Activated T-helper 2 cell treated with anti-CD3 and anti-CD28 coated beads, Interferon-gamma antibody, Interleukin-2, Interleukin-4, amounts not matched to agents 10 μg/mL and 5 μg/mL and 100 μg/mL, durations not matched to agents 14 hours and 24 hours and 36 hours (primary cell): ENCODE data around the gene ZCCHC24. TPM values are rescaled to one million over a fixed set of nuclear protein-coding genes. Genes with fewer than 3 reads are reported as not detected.

Experiments used
- DNase-seq: peaks from one replicate; pipeline ENCODE4 v3.0.0; 2021; ENCODE audit warnings: low spot score
- H3K27ac Mint-ChIP-seq: one replicate; pipeline ENCODE4 v1.8.0; 2021; ENCODE audit warnings: mixed read lengths
- H3K27me3 Mint-ChIP-seq: one replicate; pipeline ENCODE4 v1.8.0; 2021; ENCODE audit warnings: low read depth, mixed read lengths
- H3K36me3 Mint-ChIP-seq: one replicate; pipeline ENCODE4 v1.8.0; 2021; ENCODE audit warnings: low read depth, mixed read lengths
- H3K4me1 Mint-ChIP-seq: one replicate; pipeline ENCODE4 v1.8.0; 2021; ENCODE audit warnings: low read depth, mixed read lengths
- H3K4me3 Mint-ChIP-seq: one replicate; pipeline ENCODE4 v1.8.0; 2021; ENCODE audit warnings: low read depth, mild to moderate bottlenecking, moderate library complexity, mixed read lengths
- H3K9me3 Mint-ChIP-seq: one replicate; pipeline ENCODE4 v1.8.0; 2021; ENCODE audit warnings: mixed read lengths
- intact Hi-C: fragments of 100-400 bp; cut with micrococcal nuclease; formaldehyde crosslinking; loops from one replicate; pipeline ENCODE4 v1.15.1; 2023
- total RNA-seq: library from RNA; stranded (reverse); gene quantifications from 2 replicates; pipeline ENCODE4 v1.2.3, GENCODE V29; 2022

The ZCCHC24 gene
- total RNA-seq, 1 donor from 2014 or later, result 2.1 TPM

DNA sequence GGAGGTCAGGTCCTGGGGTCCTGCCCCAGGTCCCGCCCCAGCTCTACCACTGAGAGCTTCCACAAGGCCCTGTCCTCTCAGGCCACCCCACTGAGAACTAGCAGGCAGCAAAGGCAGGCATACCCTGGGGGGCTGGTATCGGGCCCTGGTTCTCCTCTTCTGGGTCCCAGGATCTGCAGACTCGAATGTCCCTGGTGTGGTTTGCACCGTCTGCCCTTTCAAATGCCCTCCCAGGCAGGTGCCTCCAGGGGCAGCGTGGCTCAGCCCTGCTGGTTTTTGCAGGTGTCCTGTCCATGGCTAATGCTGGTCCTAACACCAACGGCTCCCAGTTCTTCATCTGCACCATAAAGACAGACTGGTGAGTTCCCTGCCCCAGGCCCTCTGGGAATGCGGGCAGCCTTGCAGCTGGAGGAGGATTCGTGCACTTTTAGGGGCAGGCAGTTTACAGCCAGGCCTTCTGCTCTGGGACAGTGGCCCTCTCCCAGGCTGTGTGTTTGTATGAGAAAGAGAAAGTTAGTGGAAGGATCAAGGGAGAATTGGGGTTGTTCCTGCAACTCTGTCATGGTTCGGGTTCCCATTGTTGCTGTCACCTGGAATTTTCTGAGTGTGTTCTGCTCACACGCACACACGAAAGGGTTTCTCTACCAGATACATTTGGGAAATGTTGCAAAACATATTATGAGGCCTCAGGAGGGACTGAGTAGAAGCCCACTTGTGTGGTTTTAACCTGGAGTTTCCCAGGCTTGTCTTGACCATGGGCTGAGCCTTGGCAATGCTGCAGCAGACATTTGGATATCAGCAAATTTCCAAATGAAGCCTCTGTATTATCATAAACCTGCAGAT lies 93.2 kb downstream of the ZCCHC24 start:
- no peak for DNase-seq
- intact Hi-C loops, result no loop called here
- Mint-ChIP-seq H3K27me3 (no peaks in the 10 kb centered on the region), H3K27ac (peak overlapping the region; percentile 22), H3K4me1 (peaks cover 46% of the 10 kb centered on the region), H3K36me3 (peaks cover 90% of the 10 kb centered on the region), H3K4me3 (no peak overlapping the region), H3K9me3 (no peaks in the 10 kb centered on the region)

DNA sequence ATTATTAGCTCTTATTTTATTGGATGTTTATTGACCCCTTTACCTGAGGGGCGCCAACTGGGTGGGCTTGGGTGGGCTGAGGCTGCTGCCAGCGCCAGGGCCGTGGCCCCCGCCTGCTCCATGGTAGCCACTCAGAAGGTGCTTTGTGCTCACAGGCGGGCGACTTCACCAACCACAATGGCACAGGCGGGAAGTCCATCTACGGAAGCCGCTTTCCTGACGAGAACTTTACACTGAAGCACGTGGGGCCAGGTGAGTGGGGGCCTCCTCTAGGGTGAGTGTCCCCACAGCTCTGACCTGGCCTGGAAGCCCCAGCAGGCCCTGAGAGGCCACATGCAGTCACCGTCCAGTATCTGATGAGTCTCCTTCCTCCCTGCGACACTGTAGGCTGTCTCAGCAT lies 94.1 kb downstream of the ZCCHC24 start:
- H3K27me3 Mint-ChIP-seq, result no peaks in the 10 kb centered on the region

DNA sequence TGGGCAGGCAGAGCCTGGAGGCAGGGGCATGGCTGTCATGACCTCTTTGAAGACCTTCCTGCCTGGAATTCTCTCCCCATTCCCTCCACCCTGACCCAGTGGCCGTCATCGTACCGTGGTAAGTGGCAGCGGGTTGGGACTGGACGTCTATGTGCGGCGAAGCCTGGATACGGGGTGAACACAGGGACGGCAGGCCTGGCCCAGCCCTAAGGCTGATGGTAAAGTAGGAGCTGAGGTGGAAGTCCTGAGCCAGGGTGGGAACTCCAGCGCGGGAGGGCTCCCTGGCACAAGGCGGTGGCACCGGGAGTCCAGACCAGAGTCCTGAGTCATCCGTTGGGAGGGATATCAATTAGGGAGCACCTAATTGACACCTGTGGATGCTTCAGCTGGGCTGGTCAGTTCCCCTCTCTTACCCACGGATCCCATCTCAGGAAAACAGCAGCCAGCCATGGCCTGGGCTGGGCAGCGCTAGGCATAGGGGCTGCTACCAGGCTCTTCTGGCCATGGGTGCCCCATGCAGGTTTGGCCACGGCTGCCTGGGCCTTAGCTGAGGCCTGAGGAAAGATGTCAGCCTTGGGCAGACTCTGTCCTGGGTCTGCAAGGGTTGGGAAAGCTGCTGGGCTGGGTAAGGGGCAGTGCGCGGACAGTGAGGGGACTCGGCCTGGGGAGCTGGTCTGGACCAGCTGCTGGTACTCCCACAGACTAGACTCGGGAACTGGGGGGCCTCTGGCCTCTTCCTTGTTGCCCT lies 94.8 kb downstream of the ZCCHC24 start:
- Mint-ChIP-seq H3K27ac (no peak overlapping the region), H3K27me3 (no peaks in the 10 kb centered on the region), H3K36me3 (peaks cover 75% of the 10 kb centered on the region), H3K4me3 (peak overlapping the region; percentile 93), H3K9me3 (no peaks in the 10 kb centered on the region), H3K4me1 (peaks cover 41% of the 10 kb centered on the region)
- DNase-seq, result no peak
- intact Hi-C loops, result no loop called here

More for the DNA sequence above, 94.1 kb downstream of the ZCCHC24 start:
- Mint-ChIP-seq H3K36me3 (peaks cover 83% of the 10 kb centered on the region), H3K4me3 (no peak overlapping the region), H3K4me1 (peaks cover 48% of the 10 kb centered on the region), H3K9me3 (no peaks in the 10 kb centered on the region), H3K27ac (no peak overlapping the region)
- intact Hi-C loops, result no loop called here
- DNase-seq, result no peak

DNA sequence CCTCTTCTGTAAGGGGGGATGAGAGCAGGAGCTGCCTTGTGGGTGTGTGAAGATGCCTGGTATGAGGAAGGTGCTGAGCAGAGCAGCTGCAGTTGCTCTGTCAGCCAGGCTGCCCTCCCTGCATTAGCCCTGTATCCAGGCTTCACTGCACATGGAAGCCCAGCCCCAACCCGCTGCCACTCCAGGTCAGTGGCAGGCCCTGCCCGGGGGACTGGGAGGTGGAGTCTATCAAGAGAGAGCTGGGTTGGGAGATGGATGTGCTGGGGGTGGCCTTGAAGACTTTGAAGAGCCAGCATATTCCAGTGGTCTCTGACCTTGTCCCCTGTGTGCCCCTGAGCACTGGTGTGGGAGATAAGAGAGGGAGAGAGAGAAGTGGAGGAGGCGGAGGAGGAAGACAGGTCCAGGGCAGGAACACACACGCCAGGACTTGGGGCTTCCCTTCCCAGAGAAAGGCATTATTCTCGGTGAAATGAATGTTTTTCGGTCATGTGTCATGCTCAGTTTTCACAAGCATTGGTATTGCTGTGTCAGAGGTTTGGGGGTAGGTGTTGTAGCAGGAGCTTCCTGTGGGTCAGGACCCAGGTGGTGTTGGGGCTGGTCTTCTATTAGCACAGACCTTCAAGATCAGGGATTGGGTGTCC lies 95.5 kb downstream of the ZCCHC24 start:
- Mint-ChIP-seq H3K27me3 (no peaks in the 10 kb centered on the region), H3K36me3 (peaks cover 68% of the 10 kb centered on the region), H3K27ac (peak overlapping the region; percentile 49), H3K4me1 (peaks cover 45% of the 10 kb centered on the region), H3K9me3 (no peaks in the 10 kb centered on the region), H3K4me3 (peak overlapping the region; percentile 93)
- intact Hi-C loops, result loop anchor here (5.0 kb wide), 2 partner anchors 97 to 108 kb away; partner anchors contain the start of gene ZCCHC24
- no peak for DNase-seq

DNA sequence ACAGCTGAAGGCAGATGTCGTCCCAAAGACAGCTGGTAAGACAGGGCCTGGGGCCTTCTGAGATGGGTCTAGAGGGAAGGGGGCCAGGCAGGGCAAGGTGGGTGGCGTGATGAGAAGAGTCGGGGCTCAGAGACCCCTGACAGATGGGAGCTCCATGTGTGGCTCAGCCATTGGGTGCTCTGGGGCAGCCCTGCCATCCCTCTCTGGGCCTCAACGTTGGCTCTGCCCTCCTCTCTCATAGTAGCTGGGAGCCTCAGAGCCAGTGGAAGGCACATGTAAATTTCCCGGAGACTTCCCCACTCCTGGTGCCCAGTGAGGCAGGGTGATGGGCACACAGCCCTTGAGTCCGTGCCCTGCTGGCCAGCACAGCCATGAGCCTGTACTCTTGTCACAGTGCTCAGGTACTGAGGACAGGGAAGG lies 96.3 kb downstream of the ZCCHC24 start:
- Mint-ChIP-seq H3K4me3 (peak overlapping the region; percentile 93), H3K36me3 (peaks cover 60% of the 10 kb centered on the region), H3K27ac (peak overlapping the region; percentile 91), H3K4me1 (peaks cover 43% of the 10 kb centered on the region), H3K27me3 (no peaks in the 10 kb centered on the region), H3K9me3 (no peaks in the 10 kb centered on the region)
- no peak for DNase-seq
- intact Hi-C loops, result loop anchor here (5.0 kb wide), 2 partner anchors 98 to 107 kb away; partner anchors contain the start of gene ZCCHC24

DNA sequence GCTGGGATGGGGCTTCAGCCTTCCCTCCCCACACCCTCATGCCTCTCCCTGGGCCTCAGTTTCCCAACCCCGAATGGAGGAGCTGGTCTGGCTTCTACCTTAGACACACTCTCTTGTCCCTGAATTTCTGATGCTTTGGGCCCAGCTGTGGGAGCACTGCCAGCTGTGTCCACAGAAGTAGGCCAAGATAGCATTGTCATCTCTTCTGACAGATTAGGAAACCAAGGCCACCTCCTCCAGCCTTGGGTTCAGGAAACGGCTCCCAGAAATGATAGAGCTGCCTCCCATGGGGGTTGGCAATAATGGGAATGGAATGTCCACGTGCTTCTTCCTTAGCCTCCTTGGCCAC lies 96.8 kb downstream of the ZCCHC24 start:
- no peak for DNase-seq
- H3K27ac Mint-ChIP-seq, result peak overlapping the region; percentile 91
- H3K4me3 Mint-ChIP-seq, result peak overlapping the region; percentile 93
- no peaks in the 10 kb centered on the region for H3K27me3 Mint-ChIP-seq
- intact Hi-C loops, result loop anchor here (5.0 kb wide), 2 partner anchors 99 to 106 kb away; partner anchors contain the start of gene ZCCHC24
- peaks cover 55% of the 10 kb centered on the region for H3K36me3 Mint-ChIP-seq
- peaks cover 44% of the 10 kb centered on the region for H3K4me1 Mint-ChIP-seq
- H3K9me3 Mint-ChIP-seq, result no peaks in the 10 kb centered on the region

DNA sequence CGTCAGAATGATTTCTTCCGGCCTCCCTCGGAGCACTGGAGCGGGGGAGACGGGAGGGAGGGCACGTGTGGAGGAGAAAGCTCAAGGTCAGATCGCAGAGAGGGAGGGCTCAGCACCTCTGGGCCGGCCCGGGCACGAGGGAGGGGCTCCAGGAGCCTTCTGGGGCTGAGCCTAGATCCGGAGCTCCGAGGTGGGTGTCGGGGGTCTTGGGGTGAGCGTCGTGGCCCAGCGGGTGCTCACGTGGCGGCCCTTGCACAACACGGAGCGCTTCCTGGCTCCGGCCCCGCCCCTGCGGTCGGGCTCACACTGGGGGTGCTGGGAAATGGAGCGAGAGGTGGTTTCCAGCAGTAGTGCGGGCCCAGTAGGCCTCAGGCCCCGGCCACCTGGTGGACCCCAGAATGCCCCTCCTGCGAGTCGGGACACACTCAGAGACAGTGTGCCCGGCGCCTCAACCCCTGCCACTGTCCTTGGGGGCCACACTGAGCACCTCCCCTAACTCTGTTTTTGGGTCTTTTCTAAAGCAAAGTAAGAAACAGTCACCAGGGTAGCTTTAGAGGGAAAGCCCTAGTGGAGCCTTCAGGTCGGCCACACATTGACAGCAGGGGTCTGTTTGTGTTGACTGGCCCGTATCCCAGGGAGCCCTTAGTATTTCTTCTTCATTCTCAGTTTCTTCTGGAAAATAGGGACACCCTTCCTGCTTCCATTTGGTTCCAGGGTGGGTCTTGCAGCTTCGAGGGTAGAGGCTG lies 97.4 kb downstream of the ZCCHC24 start:
- peaks cover 41% of the 10 kb centered on the region for H3K4me1 Mint-ChIP-seq
- no peaks in the 10 kb centered on the region for H3K9me3 Mint-ChIP-seq
- intact Hi-C loops, result loop anchor here (1.0 to 5.0 kb wide), 5 partner anchors 17 to 106 kb away; partner anchors contain the start of gene ZCCHC24
- peak; percentile 74 for DNase-seq
- no peaks in the 10 kb centered on the region for H3K27me3 Mint-ChIP-seq
- peak overlapping the region; percentile 93 for H3K4me3 Mint-ChIP-seq
- H3K36me3 Mint-ChIP-seq, result peaks cover 50% of the 10 kb centered on the region
- H3K27ac Mint-ChIP-seq, result peak overlapping the region; percentile 91

DNA sequence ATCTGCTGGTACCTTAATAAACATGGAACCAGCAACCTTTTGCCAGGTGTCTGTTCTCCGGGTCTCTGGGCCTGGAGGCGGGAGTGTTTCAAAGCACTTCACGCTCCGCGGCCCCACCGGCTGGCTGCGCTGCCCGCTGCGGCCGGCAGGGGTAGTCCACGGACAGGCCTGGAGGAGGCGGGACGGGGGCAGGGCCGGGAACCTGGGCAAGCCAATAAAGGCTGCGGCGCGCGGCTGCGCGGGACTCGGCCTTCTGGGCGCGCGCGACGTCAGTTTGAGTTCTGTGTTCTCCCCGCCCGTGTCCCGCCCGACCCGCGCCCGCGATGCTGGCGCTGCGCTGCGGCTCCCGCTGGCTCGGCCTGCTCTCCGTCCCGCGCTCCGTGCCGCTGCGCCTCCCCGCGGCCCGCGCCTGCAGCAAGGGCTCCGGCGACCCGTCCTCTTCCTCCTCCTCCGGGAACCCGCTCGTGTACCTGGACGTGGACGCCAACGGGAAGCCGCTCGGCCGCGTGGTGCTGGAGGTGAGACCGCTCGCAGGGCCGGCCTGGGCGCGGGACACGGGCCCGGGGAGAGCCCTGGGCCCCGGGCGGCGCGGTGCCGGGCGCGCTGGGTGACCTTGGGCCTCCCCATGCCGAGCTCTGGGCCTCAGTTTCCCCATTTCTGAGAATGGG lies 98.1 kb downstream of the ZCCHC24 start, which contains the start of gene PPIF:
Gene PPIF (plus strand): TSS at position 244 of the 668 bp plus-strand sequence. CDS start 80 bp downstream, at position 324.
- Mint-ChIP-seq H3K4me1 (peaks cover 40% of the 10 kb centered on the region), H3K27me3 (no peaks in the 10 kb centered on the region), H3K27ac (peak within 1 kb of the TSS; percentile 91), H3K4me3 (peak within 1 kb of the TSS; percentile 93), H3K9me3 (no peaks in the 10 kb centered on the region), H3K36me3 (peaks cover 43% of the 10 kb centered on the region)
- DNase-seq, result peak; percentile 92
- intact Hi-C loops, result loop anchor here (1.0 to 5.0 kb wide), 5 partner anchors 16 to 105 kb away; partner anchors contain the start of gene ZCCHC24

DNA sequence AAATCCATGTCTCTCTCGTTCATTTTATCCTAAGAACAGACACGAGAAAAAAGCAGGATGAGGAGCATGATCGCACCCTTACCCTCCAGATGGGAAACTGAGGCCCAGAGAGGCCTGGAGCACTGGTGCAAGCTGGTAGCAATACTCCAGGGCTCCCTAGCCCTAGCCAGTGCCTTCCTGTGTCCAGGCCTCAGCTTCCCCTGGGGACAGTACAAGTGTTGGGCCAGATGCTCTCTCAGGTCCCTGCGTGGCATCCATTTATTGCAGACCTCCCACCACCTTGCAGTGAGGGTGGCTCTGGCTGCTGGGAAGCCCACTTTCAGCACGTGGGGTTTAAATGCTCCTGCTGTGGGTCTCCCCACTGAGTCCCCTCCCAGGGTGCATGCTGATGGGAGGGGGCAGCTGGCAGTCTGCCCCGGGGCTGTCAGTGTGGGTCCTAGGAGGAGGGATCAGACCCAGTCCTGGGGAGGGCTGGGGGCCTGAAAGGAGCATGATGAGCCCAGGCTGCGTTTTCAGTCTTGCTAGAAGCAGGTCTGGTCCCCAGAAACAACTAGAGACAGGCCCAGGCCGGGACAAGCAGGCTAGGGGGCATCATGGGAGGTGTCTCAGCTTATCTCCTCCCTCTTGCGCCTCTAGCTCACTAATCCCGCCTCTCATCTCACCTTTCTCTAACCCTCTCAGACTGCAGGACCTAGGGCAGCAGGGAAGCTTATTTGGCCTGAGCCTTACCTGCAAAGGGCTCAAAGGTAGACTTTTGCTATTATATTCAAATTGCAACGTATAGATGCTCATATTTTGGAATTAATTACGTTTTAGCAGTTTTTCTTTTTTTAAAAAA lies 98.8 kb downstream of the ZCCHC24 start:
- H3K4me1 Mint-ChIP-seq, result peaks cover 38% of the 10 kb centered on the region
- no peaks in the 10 kb centered on the region for H3K27me3 Mint-ChIP-seq
- no peak for DNase-seq

DNA sequence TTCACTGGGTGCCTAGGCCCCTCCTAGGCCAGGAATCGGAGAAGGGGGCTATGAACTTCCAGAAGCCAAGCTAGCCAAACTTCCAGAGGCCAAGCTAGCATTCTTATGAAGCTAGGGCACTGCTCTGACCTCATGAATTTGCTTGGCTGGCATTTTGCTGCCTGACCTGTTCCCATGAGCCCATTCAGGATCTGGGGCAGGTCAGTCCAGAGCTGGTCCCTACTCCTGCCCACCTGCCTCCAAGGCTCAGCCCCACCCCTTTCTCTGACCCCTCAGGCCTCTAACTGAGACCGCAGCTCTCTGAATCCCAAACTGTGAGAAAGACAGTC lies 99.4 kb downstream of the ZCCHC24 start:
- peaks cover 30% of the 10 kb centered on the region for H3K36me3 Mint-ChIP-seq
- H3K4me1 Mint-ChIP-seq, result peaks cover 38% of the 10 kb centered on the region
- no peaks in the 10 kb centered on the region for H3K27me3 Mint-ChIP-seq
- DNase-seq, result no peak
- intact Hi-C loops, result loop anchor here (2.0 to 5.0 kb wide), 4 partner anchors 29 to 104 kb away; partner anchors contain the start of gene ZCCHC24
- H3K4me3 Mint-ChIP-seq, result peak overlapping the region; percentile 2
- H3K27ac Mint-ChIP-seq, result no peak overlapping the region
- no peaks in the 10 kb centered on the region for H3K9me3 Mint-ChIP-seq

More for the DNA sequence above, 98.8 kb downstream of the ZCCHC24 start:
- Mint-ChIP-seq H3K36me3 (peaks cover 37% of the 10 kb centered on the region), H3K9me3 (no peaks in the 10 kb centered on the region), H3K4me3 (peak overlapping the region; percentile 51), H3K27ac (peak overlapping the region; percentile 33)
- intact Hi-C loops, result loop anchor here (1.0 to 5.0 kb wide), 5 partner anchors 15 to 104 kb away; partner anchors contain the start of gene ZCCHC24
